Trophoblast cell (in vitro differentiated cells and primary cell): Measurements from ENCODE around the gene PEF1.
A peak's percentile ranks its signal among the peaks of the same experiment; 100 is the strongest.

Experiments used
- DNase-seq, 2 donors: peaks; one replicate each; pipeline ENCODE4 v3.0.0-alpha.2; 2016
- H2AFZ ChIP-seq: 2 replicates; pipeline ENCODE4 v1.6.1; 2013; ENCODE audit warnings: low read length, moderate library complexity, mild to moderate bottlenecking; ENCODE audit not compliant: insufficient read depth, poor library complexity
- H2AK5ac ChIP-seq: 2 replicates; pipeline ENCODE4 v1.6.1; 2013; ENCODE audit warnings: mild to moderate bottlenecking, low read length
- H2BK120ac ChIP-seq: 2 replicates; pipeline ENCODE4 v1.6.1; 2013; ENCODE audit warnings: low read length, mild to moderate bottlenecking, moderate library complexity; ENCODE audit not compliant: insufficient read depth, poor library complexity
- H2BK12ac ChIP-seq: 2 replicates; pipeline ENCODE4 v1.6.1; 2013; ENCODE audit warnings: mild to moderate bottlenecking, low read length, moderate library complexity
- H2BK5ac ChIP-seq: 2 replicates; pipeline ENCODE4 v1.6.1; 2013; ENCODE audit warnings: low read length, low read depth, moderate library complexity, mild to moderate bottlenecking; ENCODE audit not compliant: poor library complexity
- H3K14ac ChIP-seq: 2 replicates; pipeline ENCODE4 v1.6.1; 2013; ENCODE audit warnings: mild to moderate bottlenecking, low read length
- H3K18ac ChIP-seq: 2 replicates; pipeline ENCODE4 v1.6.1; 2013; ENCODE audit warnings: mild to moderate bottlenecking, low read length
- H3K23ac ChIP-seq: 2 replicates; pipeline ENCODE4 v1.6.1; 2013; ENCODE audit warnings: low read length
- H3K27ac ChIP-seq: 2 replicates; pipeline ENCODE4 v1.5.1; 2013; ENCODE audit warnings: low read depth, mild to moderate bottlenecking, inconsistent platforms, low read length, moderate library complexity
- H3K27me3 ChIP-seq: 2 replicates; pipeline ENCODE4 v1.6.1; 2013; ENCODE audit warnings: inconsistent platforms, mild to moderate bottlenecking, low read length, moderate library complexity; ENCODE audit not compliant: insufficient read depth
- H3K36me3 ChIP-seq, 2 experiments: 1 replicate in 1 of 2; 2 replicates in 1 of 2; pipeline ENCODE4 v1.6.1; 2013; ENCODE audit warnings: low read length in 2 of 2, mild to moderate bottlenecking in 2 of 2, moderate library complexity in 1 of 2; ENCODE audit not compliant: insufficient read depth in 2 of 2, control insufficient read depth in 1 of 2
- H3K4ac ChIP-seq: 2 replicates; pipeline ENCODE4 v1.6.1; 2013; ENCODE audit warnings: low read depth, mild to moderate bottlenecking, low read length, moderate library complexity
- H3K4me1 ChIP-seq, 2 experiments: 1 replicate in 1 of 2; 2 replicates in 1 of 2; pipeline ENCODE4 v1.6.1; 2013; ENCODE audit warnings: low read length in 2 of 2, mild to moderate bottlenecking in 2 of 2, moderate library complexity in 1 of 2; ENCODE audit not compliant: insufficient read depth in 2 of 2, control insufficient read depth in 1 of 2
- H3K4me2 ChIP-seq: 2 replicates; pipeline ENCODE4 v1.6.1; 2013; ENCODE audit warnings: inconsistent platforms, mild to moderate bottlenecking, low read length, moderate library complexity
- H3K4me3 ChIP-seq: 2 replicates; pipeline ENCODE4 v1.5.1; 2013; ENCODE audit warnings: mild to moderate bottlenecking, low read depth, low read length, inconsistent platforms
- H3K79me1 ChIP-seq: one replicate; pipeline ENCODE4 v1.6.1; 2013; ENCODE audit warnings: low read length
- H3K79me2 ChIP-seq: 2 replicates; pipeline ENCODE4 v1.6.1; 2013; ENCODE audit warnings: low read length, mild to moderate bottlenecking; ENCODE audit not compliant: control insufficient read depth, insufficient read depth, poor library complexity
- H3K9ac ChIP-seq: 2 replicates; pipeline ENCODE4 v1.6.1; 2013; ENCODE audit warnings: mild to moderate bottlenecking, low read length
- H3K9me3 ChIP-seq: 2 replicates; pipeline ENCODE4 v1.6.1; 2013; ENCODE audit warnings: low read depth, mild to moderate bottlenecking, control low read depth, inconsistent platforms, low read length; ENCODE audit not compliant: insufficient read depth
- H4K12ac ChIP-seq: 2 replicates; pipeline ENCODE4 v1.6.1; 2013; ENCODE audit warnings: low read depth, mild to moderate bottlenecking, low read length, moderate library complexity
- H4K8ac ChIP-seq: 2 replicates; pipeline ENCODE4 v1.6.1; 2013; ENCODE audit warnings: low read depth, mild to moderate bottlenecking, low read length, moderate library complexity
- H4K91ac ChIP-seq: one replicate; pipeline ENCODE4 v1.6.1; 2013; ENCODE audit warnings: low read depth, mild to moderate bottlenecking, low read length, moderate library complexity
- WGBS: extraction: QIAGEN DNeasy Blood & Tissue Kit; methylation state at CpG from one replicate; pipeline ENCODE4 v1.1.7; 2013; ENCODE audit warnings: missing lambda C conversion rate; ENCODE audit not compliant: insufficient read length, insufficient coverage; ENCODE audit errors: extremely low coverage; 5-methylcytosine and 5-hydroxymethylcytosine counted together

The PEF1 gene

GRCh38 chr1:31600641-31601040, 44.0 kb downstream of the PEF1 start:
- Histone ChIP-seq H3K9ac (no peak overlapping the region), H3K4me2 (no peak overlapping the region), H3K27ac (no peak overlapping the region), H3K4me3 (no peak overlapping the region), H3K14ac (no peak overlapping the region), H3K9me3 (no peaks in the 10 kb centered on the region), H2BK12ac (no peak overlapping the region), H2BK120ac (no peak overlapping the region), H3K18ac (no peak overlapping the region), H2AFZ (no peak overlapping the region), H3K27me3 (no peaks in the 10 kb centered on the region), H3K23ac (no peak overlapping the region), H3K79me2 (no peaks in the 10 kb centered on the region), H3K4me1 (no peaks in the 10 kb centered on the region), H3K4ac (no peak overlapping the region), H4K91ac (no peak overlapping the region), H4K12ac (no peak overlapping the region), H3K36me3 (no peaks in the 10 kb centered on the region), H2AK5ac (no peak overlapping the region), H3K79me1 (no peaks in the 10 kb centered on the region), H4K8ac (no peak overlapping the region), H2BK5ac (no peak overlapping the region)
- no peak for DNase-seq
- no CpG with 5 or more reads among the region's 2 CpGs for WGBS

- Histone ChIP-seq H2AFZ (no peak overlapping the region), H2BK12ac (no peak overlapping the region), H3K9me3 (no peaks in the 10 kb centered on the region), H3K23ac (no peak overlapping the region), H3K14ac (no peak overlapping the region), H3K27me3 (no peaks in the 10 kb centered on the region), H3K36me3 (no peaks in the 10 kb centered on the region), H3K79me2 (no peaks in the 10 kb centered on the region), H3K27ac (no peak overlapping the region), H2BK5ac (no peak overlapping the region), H3K4me3 (no peak overlapping the region), H2BK120ac (no peak overlapping the region), H3K4me1 (no peaks in the 10 kb centered on the region), H3K4me2 (no peak overlapping the region), H3K9ac (no peak overlapping the region), H3K79me1 (no peaks in the 10 kb centered on the region), H3K18ac (no peak overlapping the region), H3K4ac (no peak overlapping the region), H2AK5ac (no peak overlapping the region), H4K12ac (no peak overlapping the region), H4K8ac (no peak overlapping the region), H4K91ac (no peak overlapping the region)
- no CpG with 5 or more reads among the region's 7 CpGs for WGBS
- DNase-seq = no peak
Measured at GRCh38 chr1:31598980-31599379, 45.7 kb downstream of the PEF1 start.

- H3K4me2 ChIP-seq = no peak overlapping the region
- no peak overlapping the region for H3K9ac ChIP-seq
- H3K27ac ChIP-seq = no peak overlapping the region
- H4K8ac ChIP-seq = no peak overlapping the region
- peaks cover 7 to 12% of the 10 kb centered on the region in 2 experiments for H3K4me1 ChIP-seq
- no peak overlapping the region for H2AFZ ChIP-seq
- H4K12ac ChIP-seq = no peak overlapping the region
- no peak overlapping the region for H3K23ac ChIP-seq
- no peaks in the 10 kb centered on the region for H3K36me3 ChIP-seq
- peak overlapping the region; percentile 51 for H4K91ac ChIP-seq
- peaks cover 9% of the 10 kb centered on the region for H3K79me1 ChIP-seq
- no peak overlapping the region for H3K18ac ChIP-seq
- peak overlapping the region; percentile 20 for H2BK12ac ChIP-seq
- H3K79me2 ChIP-seq = no peaks in the 10 kb centered on the region
- DNase-seq = no peak
- no CpG with 5 or more reads among the region's 6 CpGs for WGBS
- H3K4me3 ChIP-seq = no peak overlapping the region
- no peak overlapping the region for H2AK5ac ChIP-seq
- H3K4ac ChIP-seq = no peak overlapping the region
- H2BK5ac ChIP-seq = no peak overlapping the region
- H2BK120ac ChIP-seq = no peak overlapping the region
- H3K9me3 ChIP-seq = no peaks in the 10 kb centered on the region
- H3K27me3 ChIP-seq = no peaks in the 10 kb centered on the region
- H3K14ac ChIP-seq = no peak overlapping the region
Measured at GRCh38 chr1:31596737-31597097, 48.0 kb downstream of the PEF1 start.

- Histone ChIP-seq H4K12ac (no peak overlapping the region), H3K4me1 (peaks cover 8 to 12% of the 10 kb centered on the region in 2 experiments), H3K9ac (no peak overlapping the region), H4K8ac (no peak overlapping the region), H3K27ac (no peak overlapping the region), H3K18ac (no peak overlapping the region), H3K36me3 (no peaks in the 10 kb centered on the region), H3K4me2 (no peak overlapping the region), H3K4ac (no peak overlapping the region), H4K91ac (peak overlapping the region; percentile 51), H3K23ac (no peak overlapping the region), H3K4me3 (no peak overlapping the region), H3K27me3 (no peaks in the 10 kb centered on the region), H2BK120ac (no peak overlapping the region), H3K9me3 (no peaks in the 10 kb centered on the region), H2AK5ac (no peak overlapping the region), H3K14ac (no peak overlapping the region), H3K79me2 (no peaks in the 10 kb centered on the region), H2BK12ac (peak overlapping the region; percentile 20), H3K79me1 (peaks cover 13% of the 10 kb centered on the region), H2AFZ (no peak overlapping the region), H2BK5ac (no peak overlapping the region)
- no CpG with 5 or more reads among the region's 4 CpGs for WGBS
- no peak for DNase-seq
Measured at GRCh38 chr1:31595836-31596736, 48.6 kb downstream of the PEF1 start.
